BJ (cell line): ENCODE measurements around the gene SMYD2. TPM values are rescaled to one million over a fixed set of nuclear protein-coding genes. Genes with fewer than 3 reads are reported as not detected.

Source experiments
- CTCF ChIA-PET: fragments of 350-600 bp; formaldehyde crosslinking; extraction: SDS; loops from one replicate; lab custom pipeline; 2021; ENCODE audit warnings: antibody characterized with exemption, inconsistent platforms; lab: Yijun Ruan, JAX
- POLR2A ChIA-PET: fragments of 300-600 bp; sonication (Branson Sonifier 250); formaldehyde crosslinking; extraction: SDS; loops from one replicate; lab custom pipeline; 2021; ENCODE audit warnings: antibody characterized with exemption; lab: Charles Lee
- DNase-seq: peaks from one replicate; pipeline ENCODE4 v3.0.0-alpha.2; 2011; ENCODE audit warnings: low read depth
- H3K27me3 ChIP-seq: 2 replicates; pipeline ENCODE4 v1.6.0; 2011; ENCODE audit warnings: low read length; ENCODE audit not compliant: control insufficient read depth, insufficient read depth
- H3K36me3 ChIP-seq: 2 replicates; pipeline ENCODE4 v1.5.1; 2011; ENCODE audit warnings: low read length; ENCODE audit not compliant: control insufficient read depth, insufficient read depth
- H3K4me3 ChIP-seq: 2 replicates; pipeline ENCODE4 v1.5.1; 2011; ENCODE audit warnings: low read depth, mild to moderate bottlenecking, control low read depth, low read length
- polyA plus RNA-seq: library from polyadenylated mRNA; depleted of rRNA; stranded (reverse); fragments of >200 nt; gene quantifications from 2 replicates; pipeline ENCODE4 v1.2.3, GENCODE V29; 2011
- TF ChIP-seq, protein P1 (sequence below): IDR thresholded peaks from 2 replicates; pipeline ENCODE4 v1.5.1; 2011; ENCODE audit warnings: low read depth, mild to moderate bottlenecking, control low read depth, inconsistent platforms, low read length, moderate library complexity; ENCODE audit not compliant: insufficient read depth

The SMYD2 gene
- polyA plus RNA-seq, 1 experiment: 41.5 TPM

DNA sequence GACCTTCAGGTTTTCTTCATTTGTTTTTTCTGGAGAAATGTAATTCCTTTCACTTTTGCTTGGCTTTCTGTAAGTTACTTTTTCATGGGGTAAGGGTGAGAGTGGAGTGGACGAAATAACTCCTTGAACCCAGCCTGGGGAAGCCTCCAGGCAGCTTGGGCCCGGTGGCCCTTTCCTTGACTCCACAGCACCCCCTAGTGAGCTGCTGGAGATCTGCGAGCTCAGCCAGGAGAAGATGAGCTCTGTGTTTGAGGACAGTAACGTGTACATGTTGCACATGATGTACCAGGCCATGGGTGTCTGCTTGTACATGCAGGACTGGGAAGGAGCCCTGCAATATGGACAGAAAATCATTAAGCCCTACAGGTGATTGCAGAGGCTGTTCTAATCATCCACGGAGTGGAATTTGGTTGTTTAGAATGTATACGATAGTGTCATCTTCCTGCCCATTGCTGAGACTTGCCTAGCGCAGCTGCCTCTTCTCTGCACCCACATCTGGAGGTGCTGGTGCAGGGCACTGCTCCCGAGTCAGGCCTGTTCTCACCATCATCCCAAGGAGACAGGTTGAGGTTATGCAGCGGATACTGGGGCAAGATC, 51.0 kb downstream of the SMYD2 start:
- H3K36me3 ChIP-seq: peaks cover 4% of the 10 kb centered on the region
- ChIA-PET CTCF (interaction anchor here (0.7 to 14.5 kb wide), 59 partner anchors 9 to 1198 kb away, joined by 3 to 473 read pairs (median 5); partner anchors contain the start of gene PTPN14), POLR2A (no interaction called here)
- no peak for DNase-seq
- H3K4me3 ChIP-seq: no peak overlapping the region
- H3K27me3 ChIP-seq: no peaks in the 10 kb centered on the region
- TF ChIP-seq, protein P1, sequence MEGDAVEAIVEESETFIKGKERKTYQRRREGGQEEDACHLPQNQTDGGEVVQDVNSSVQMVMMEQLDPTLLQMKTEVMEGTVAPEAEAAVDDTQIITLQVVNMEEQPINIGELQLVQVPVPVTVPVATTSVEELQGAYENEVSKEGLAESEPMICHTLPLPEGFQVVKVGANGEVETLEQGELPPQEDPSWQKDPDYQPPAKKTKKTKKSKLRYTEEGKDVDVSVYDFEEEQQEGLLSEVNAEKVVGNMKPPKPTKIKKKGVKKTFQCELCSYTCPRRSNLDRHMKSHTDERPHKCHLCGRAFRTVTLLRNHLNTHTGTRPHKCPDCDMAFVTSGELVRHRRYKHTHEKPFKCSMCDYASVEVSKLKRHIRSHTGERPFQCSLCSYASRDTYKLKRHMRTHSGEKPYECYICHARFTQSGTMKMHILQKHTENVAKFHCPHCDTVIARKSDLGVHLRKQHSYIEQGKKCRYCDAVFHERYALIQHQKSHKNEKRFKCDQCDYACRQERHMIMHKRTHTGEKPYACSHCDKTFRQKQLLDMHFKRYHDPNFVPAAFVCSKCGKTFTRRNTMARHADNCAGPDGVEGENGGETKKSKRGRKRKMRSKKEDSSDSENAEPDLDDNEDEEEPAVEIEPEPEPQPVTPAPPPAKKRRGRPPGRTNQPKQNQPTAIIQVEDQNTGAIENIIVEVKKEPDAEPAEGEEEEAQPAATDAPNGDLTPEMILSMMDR: peak; percentile 92

GRCh38 chr1:214332946-214333798, 52.2 kb downstream of the SMYD2 start:
- ChIA-PET POLR2A (no interaction called here), CTCF (interaction anchor here (0.6 to 14.5 kb wide), 65 partner anchors 8 to 1199 kb away, joined by 3 to 473 read pairs (median 5); partner anchors contain the start of gene PTPN14)
- no peak for DNase-seq
- Histone ChIP-seq H3K4me3 (no peak overlapping the region), H3K36me3 (peaks cover 6% of the 10 kb centered on the region), H3K27me3 (no peaks in the 10 kb centered on the region)
- TF ChIP-seq, protein P1: peak; percentile 94

DNA sequence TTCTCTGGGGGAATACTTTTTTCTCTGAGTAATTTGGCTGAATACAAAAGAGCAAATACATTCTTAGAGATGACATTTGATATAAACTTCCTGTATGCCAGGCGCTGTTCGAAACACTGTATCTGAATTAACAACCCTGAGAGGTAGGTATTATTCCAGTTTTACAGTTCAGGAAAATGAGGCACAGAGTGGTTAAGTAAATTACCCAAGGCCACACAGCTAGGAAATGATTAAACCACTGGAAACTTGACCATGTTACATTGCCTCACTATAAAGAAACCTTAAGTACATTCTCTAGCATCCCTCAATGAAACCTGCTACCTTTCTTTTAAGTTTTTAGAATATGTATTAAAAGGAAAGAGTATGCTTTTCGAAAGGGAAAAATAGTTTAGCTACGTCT, 54.6 kb downstream of the SMYD2 start:
- POLR2A ChIA-PET: no interaction called here
- Histone ChIP-seq H3K36me3 (peaks cover 5% of the 10 kb centered on the region), H3K27me3 (no peaks in the 10 kb centered on the region), H3K4me3 (no peak overlapping the region)
- CTCF ChIA-PET: interaction anchor here (0.9 to 14.5 kb wide), 4 partner anchors 74 to 292 kb away, joined by 3 to 473 read pairs (median 7); no protein-coding TSS in a partner anchor
- TF ChIP-seq, protein P1: no peak
- DNase-seq: no peak

- TF ChIP-seq, protein P1: no peak
- Histone ChIP-seq H3K27me3 (no peaks in the 10 kb centered on the region), H3K4me3 (no peak overlapping the region), H3K36me3 (peaks cover 5% of the 10 kb centered on the region)
- ChIA-PET POLR2A (no interaction called here), CTCF (interaction anchor here (2.0 to 14.5 kb wide), 2 partner anchors 76 to 250 kb away, joined by 6 to 473 read pairs; no protein-coding TSS in a partner anchor)
- no peak for DNase-seq
These were observed 56.1 kb downstream of the SMYD2 start for GRCh38 chr1:214337015-214337414.

- CTCF ChIA-PET: interaction anchor here (1.7 to 14.5 kb wide), 3 partner anchors 10 to 250 kb away, joined by 4 to 473 read pairs (median 6); no protein-coding TSS in a partner anchor
- DNase-seq: peak; percentile 33
- Histone ChIP-seq H3K36me3 (peaks cover 5% of the 10 kb centered on the region), H3K4me3 (no peak overlapping the region), H3K27me3 (no peaks in the 10 kb centered on the region)
- POLR2A ChIA-PET: no interaction called here
- TF ChIP-seq, protein P1: no peak
These were observed 56.6 kb downstream of the SMYD2 start for GRCh38 chr1:214337511-214337910.
